Measurements from ENCODE around the gene A4GNT. TPM values are rescaled to one million over a fixed set of nuclear protein-coding genes. Genes with fewer than 3 reads are reported as not detected.
"Not testable (repeated sequence)": the region's sequence is repeated elsewhere in the genome, so short reads cannot be mapped to it uniquely, and the experiment has no call there.

A4GNT gene
- total RNA-seq, 6 donors from 2014 or later = 0.40 to 0.44 TPM; not detected in 4

- H3K27me3 ChIP-seq = no peaks in the 10 kb centered on the region
- peaks cover 20 to 23% (median 22%) of the 10 kb centered on the region in 4 donors for H3K4me1 ChIP-seq
- DNase-seq (no peak), ATAC-seq (ENCODE audit: low FRiP score in 2 of 2) (no peak)
- WGBS, 2 donors = 63 to 69% methylated on average over 2 of the region's 2 CpGs
- H3K27ac ChIP-seq = no peak overlapping the region
- H3K4me3 ChIP-seq = no peak overlapping the region
- peaks cover 0 to 41% (median 16%) of the 10 kb centered on the region in 4 donors for H3K36me3 ChIP-seq
- TF ChIP-seq POLR2A (IDR thresholded peaks at IDR 0.05) = no peak
- TF ChIP-seq CTCF (IDR thresholded peaks at IDR 0.05) = no peak
- TF ChIP-seq EP300 (IDR thresholded peaks at IDR 0.05) = no peak
- TF ChIP-seq POLR2AphosphoS5 (IDR thresholded peaks at IDR 0.05) = no peak
- H3K9me3 ChIP-seq = no peaks in the 10 kb centered on the region
Observed at GRCh38 chr3:138172625-138173024, 40.4 kb upstream of the A4GNT start.

GRCh38 chr3:138165061-138165460 lies 32.9 kb upstream of the A4GNT start:
- H3K27me3 ChIP-seq = no peaks in the 10 kb centered on the region
- H3K4me1 ChIP-seq = no peaks in the 10 kb centered on the region
- H3K27ac ChIP-seq = no peak overlapping the region
- 95 to 98% methylated on average over 2 of the region's 2 CpGs for WGBS, 2 donors
- peaks cover 10 to 95% (median 59%) of the 10 kb centered on the region in 4 donors for H3K36me3 ChIP-seq
- TF ChIP-seq POLR2AphosphoS5 (IDR thresholded peaks at IDR 0.05) (no peak), EP300 (IDR thresholded peaks at IDR 0.05) (no peak), POLR2A (IDR thresholded peaks at IDR 0.05) (no peak), CTCF (IDR thresholded peaks at IDR 0.05) (no peak)
- no peak for ATAC-seq (ENCODE audit: low FRiP score in 2 of 2)
- no peak overlapping the region for H3K4me3 ChIP-seq
- no peaks in the 10 kb centered on the region for H3K9me3 ChIP-seq
- DNase-seq = no peak

- no peaks in the 10 kb centered on the region for H3K27me3 ChIP-seq
- TF ChIP-seq EP300 (IDR thresholded peaks at IDR 0.05) (no peak), POLR2A (IDR thresholded peaks at IDR 0.05) (no peak), CTCF (IDR thresholded peaks at IDR 0.05) (no peak), POLR2AphosphoS5 (IDR thresholded peaks at IDR 0.05) (no peak)
- DNase-seq (no peak), ATAC-seq (ENCODE audit: low FRiP score in 2 of 2) (no peak)
- no peaks in the 10 kb centered on the region for H3K4me1 ChIP-seq
- WGBS, 2 donors = 98% methylated on average over 4 of the region's 4 CpGs
- H3K4me3 ChIP-seq = no peak overlapping the region
- peaks cover 6 to 25% (median 17%) of the 10 kb centered on the region in 4 donors for H3K36me3 ChIP-seq
- H3K27ac ChIP-seq = no peak overlapping the region
- no peaks in the 10 kb centered on the region for H3K9me3 ChIP-seq
Observed at GRCh38 chr3:138157743-138158142, 25.6 kb upstream of the A4GNT start.

GRCh38 chr3:138154534-138154933 lies 22.3 kb upstream of the A4GNT start:
- ATAC-seq (ENCODE audit: low FRiP score in 2 of 2) = no peak
- no peak for DNase-seq
- no peak overlapping the region for H3K27ac ChIP-seq
- no peaks in the 10 kb centered on the region for H3K27me3 ChIP-seq
- H3K4me3 ChIP-seq = no peak overlapping the region
- no peaks in the 10 kb centered on the region for H3K36me3 ChIP-seq
- no peaks in the 10 kb centered on the region for H3K4me1 ChIP-seq
- H3K9me3 ChIP-seq = no peaks in the 10 kb centered on the region
- TF ChIP-seq CTCF (IDR thresholded peaks at IDR 0.05) = no peak
- TF ChIP-seq POLR2A (IDR thresholded peaks at IDR 0.05) = no peak
- no peak for TF ChIP-seq POLR2AphosphoS5 (IDR thresholded peaks at IDR 0.05)
- TF ChIP-seq EP300 (IDR thresholded peaks at IDR 0.05) = no peak

GRCh38 chr3:138148503-138148902 lies 16.3 kb upstream of the A4GNT start:
- H3K4me3 ChIP-seq = no peak overlapping the region
- ATAC-seq (ENCODE audit: low FRiP score in 2 of 2) (no peak), DNase-seq (no peak)
- H3K36me3 ChIP-seq = no peaks in the 10 kb centered on the region
- no peaks in the 10 kb centered on the region for H3K4me1 ChIP-seq
- H3K27ac ChIP-seq = no peak overlapping the region
- TF ChIP-seq EP300 (IDR thresholded peaks at IDR 0.05) = no peak
- no peak for TF ChIP-seq POLR2A (IDR thresholded peaks at IDR 0.05)
- TF ChIP-seq CTCF (IDR thresholded peaks at IDR 0.05) = no peak
- TF ChIP-seq POLR2AphosphoS5 (IDR thresholded peaks at IDR 0.05) = no peak
- no peaks in the 10 kb centered on the region for H3K27me3 ChIP-seq
- H3K9me3 ChIP-seq = no peaks in the 10 kb centered on the region
- WGBS, 2 donors = 75 to 76% methylated on average over 4 of the region's 4 CpGs

- 84 to 95% methylated on average over 3 of the region's 3 CpGs for WGBS, 2 donors
- H3K4me1 ChIP-seq; DNase-seq; ATAC-seq (ENCODE audit: low FRiP score in 2 of 2); H3K4me3 ChIP-seq; H3K36me3 ChIP-seq; H3K27me3 ChIP-seq; H3K27ac ChIP-seq; H3K9me3 ChIP-seq: not testable (repeated sequence)
Observed at GRCh38 chr3:138142181-138142580, 10.0 kb upstream of the A4GNT start.
